HCT116 (cell line): ENCODE results near the gene DNAJC18. TPM values are rescaled to one million over a fixed set of nuclear protein-coding genes. Genes with fewer than 3 reads are reported as not detected.

ENCODE experiments used
- ATAC-seq: fragments of 200-7000 bp; cut with Tn5 transposase; 2 replicates; pipeline ENCODE4 v1.9.1; 2020; ENCODE audit warnings: mild to moderate bottlenecking, moderate library complexity
- BruUV-seq: library from RNA; stranded (reverse); fragments of 400-500 nt; replicated peaks from 2 replicates; lab custom pipeline; 2021; lab: Mats Ljungman, UMichigan
- CTCF ChIA-PET: fragments of 300-600 bp; sonication (Branson Sonifier 250); formaldehyde crosslinking; loops from one replicate; lab custom pipeline; 2021; ENCODE audit warnings: antibody characterized with exemption; lab: Charles Lee
- POLR2A ChIA-PET: fragments of 300-600, 350-600 bp; sonication (Branson Sonifier 250); formaldehyde crosslinking; loops from one replicate; lab custom pipeline; 2021; ENCODE audit warnings: antibody characterized with exemption; lab: Charles Lee
- RAD21 ChIA-PET, 2 experiments: fragments of 300-600 bp; sonication (Branson Sonifier 250); formaldehyde crosslinking; loops; one replicate each; lab custom pipeline; 2023; ENCODE audit warnings: low total read pairs in 2 of 2; ENCODE audit not compliant: uncharacterized antibody in 2 of 2, unreplicated experiment in 2 of 2, low non-redundant PET in 1 of 2; lab: Charles Lee
- DNase-seq: peaks from one replicate; pipeline ENCODE4 v3.0.0-alpha.2; 2010; ENCODE audit warnings: low read depth, low spot score
- H2AFZ ChIP-seq: fragments of 200-600 bp; shearing (Covaris generic), sonication (generic); 2 replicates; pipeline ENCODE4 v1.6.1; 2017; ENCODE audit warnings: low read depth, mixed run types, mixed read lengths, antibody characterized with exemption, low read length; ENCODE audit not compliant: poor library complexity, severe bottlenecking
- H3K27ac ChIP-seq: 2 replicates; pipeline ENCODE4 v1.5.1; 2012; ENCODE audit warnings: low read depth, low read length
- H3K27me3 ChIP-seq: fragments of 200-600 bp; sonication (generic); 2 replicates; pipeline ENCODE4 v1.6.1; 2016; ENCODE audit warnings: mixed run types, low read length, mixed read lengths; ENCODE audit not compliant: insufficient read depth
- H3K36me3 ChIP-seq, 2 experiments: fragments of 200-500 bp in 1 of 2; fragments of 200-600 bp in 1 of 2; sonication (Bioruptor generic) in 1 of 2; sonication (generic) in 1 of 2; 2 replicates each; pipeline versions ENCODE4 v1.5.1 to v1.6.1; 2014 to 2016; ENCODE audit warnings: low read length in 2 of 2, inconsistent platforms in 1 of 2, mixed read lengths in 1 of 2, mixed run types in 1 of 2; ENCODE audit not compliant: insufficient read depth in 2 of 2, control insufficient read depth in 1 of 2
- H3K4me1 ChIP-seq, 2 experiments: fragments of 200-600 bp in 1 of 2; sonication (generic) in 1 of 2; 2 replicates each; pipeline versions ENCODE4 v1.5.1 to v1.6.1; 2012 to 2017; ENCODE audit warnings: low read length in 2 of 2, inconsistent platforms in 1 of 2, mild to moderate bottlenecking in 1 of 2, mixed read lengths in 1 of 2, mixed run types in 1 of 2, moderate library complexity in 1 of 2; ENCODE audit not compliant: insufficient read depth in 2 of 2, control insufficient read depth in 1 of 2
- H3K4me2 ChIP-seq: fragments of 200-600 bp; sonication (generic); 2 replicates; pipeline ENCODE4 v1.6.1; 2017; ENCODE audit warnings: mixed run types, low read length, mixed read lengths
- H3K4me3 ChIP-seq, 2 experiments: fragments of 200-600 bp in 1 of 2; sonication (generic) in 1 of 2; replicated peaks in 1 of 2; 2 replicates each; pipeline ENCODE4 v1.5.1; 2011 to 2016; ENCODE audit warnings: low read length in 2 of 2, control low read depth in 1 of 2, low read depth in 1 of 2, mild to moderate bottlenecking in 1 of 2, mixed read lengths in 1 of 2, mixed run types in 1 of 2
- H3K79me2 ChIP-seq: fragments of 200-600 bp; sonication (generic); 2 replicates; pipeline ENCODE4 v1.6.1; 2017; ENCODE audit warnings: mild to moderate bottlenecking, mixed run types, low read length, moderate library complexity, mixed read lengths; ENCODE audit not compliant: insufficient read depth
- H3K9ac ChIP-seq: fragments of 200-600 bp; sonication (generic); 2 replicates; pipeline ENCODE4 v1.6.1; 2016; ENCODE audit warnings: low read length, mixed read lengths
- H3K9me2 ChIP-seq: fragments of 200-600 bp; sonication (generic), shearing (Covaris generic); 2 replicates; pipeline ENCODE4 v1.6.1; 2017; ENCODE audit warnings: mixed run types, mild to moderate bottlenecking, moderate library complexity; ENCODE audit not compliant: insufficient read depth
- H3K9me3 ChIP-seq, 2 experiments: fragments of 200-500 bp in 1 of 2; fragments of 200-600 bp in 1 of 2; sonication (Bioruptor generic) in 1 of 2; sonication (generic) in 1 of 2; 2 replicates each; pipeline ENCODE4 v1.6.1; 2014 to 2017; ENCODE audit warnings: low read length in 2 of 2, mixed read lengths in 2 of 2, inconsistent platforms in 1 of 2, low read depth in 1 of 2, mild to moderate bottlenecking in 1 of 2, mixed run types in 1 of 2, moderate library complexity in 1 of 2; ENCODE audit not compliant: control insufficient read depth in 1 of 2, insufficient read depth in 1 of 2
- H4K20me1 ChIP-seq: fragments of 200-600 bp; sonication (generic), shearing (Covaris generic); 2 replicates; pipeline ENCODE4 v1.6.1; 2017; ENCODE audit warnings: mixed run types, mild to moderate bottlenecking, moderate library complexity; ENCODE audit not compliant: insufficient read depth
- CBX3 ChIP-seq: IDR thresholded peaks from 2 replicates; pipeline ENCODE4 v1.6.1; 2012; ENCODE audit warnings: low read depth
- EGR1 ChIP-seq: IDR thresholded peaks from 2 replicates; pipeline ENCODE4 v1.6.1; 2012; ENCODE audit warnings: low read depth
- EZH2 ChIP-seq: fragments of 200-600 bp; sonication (generic); IDR thresholded peaks from 2 replicates; pipeline ENCODE4 v1.6.1; 2017; ENCODE audit warnings: antibody characterized with exemption, mixed run types
- JUND ChIP-seq: IDR thresholded peaks from 2 replicates; pipeline ENCODE4 v1.6.1; 2012
- MAX ChIP-seq: IDR thresholded peaks from 2 replicates; pipeline ENCODE4 v1.6.1; 2012
- POLR2A ChIP-seq: IDR thresholded peaks from 2 replicates; pipeline ENCODE4 v1.7.0; 2011; ENCODE audit warnings: borderline replicate concordance; ENCODE audit not compliant: insufficient read depth, insufficient read length; ENCODE audit errors: extremely low read depth
- POLR2AphosphoS5 ChIP-seq: IDR thresholded peaks from 2 replicates; pipeline ENCODE4 v1.6.1; 2011; ENCODE audit warnings: mild to moderate bottlenecking, low read depth, low read length, moderate library complexity
- RAD21 ChIP-seq: IDR thresholded peaks from 2 replicates; pipeline ENCODE4 v1.6.1; 2012; ENCODE audit warnings: low read depth, mild to moderate bottlenecking
- SIN3A ChIP-seq: IDR thresholded peaks from 2 replicates; pipeline ENCODE4 v1.6.1; 2012; ENCODE audit warnings: low read depth
- SRF ChIP-seq: IDR thresholded peaks from 2 replicates; pipeline ENCODE4 v1.6.1; 2012; ENCODE audit warnings: low read depth
- TCF7L2 ChIP-seq: IDR thresholded peaks from 2 replicates; pipeline ENCODE4 v1.7.0; 2011; ENCODE audit warnings: borderline replicate concordance, inconsistent platforms; ENCODE audit not compliant: insufficient read depth, insufficient read length; ENCODE audit errors: extremely low read depth
- ZNF274 ChIP-seq: fragments of 200-500 bp; sonication (Bioruptor generic); IDR thresholded peaks from 2 replicates; pipeline ENCODE4 v1.6.1; 2014; ENCODE audit warnings: mild to moderate bottlenecking, low read depth, low read length, inconsistent platforms
- intact Hi-C: fragments of 100-400 bp; cut with micrococcal nuclease; formaldehyde crosslinking; loops from 2 replicates; pipeline ENCODE4 v1.10.0; 2022
- total RNA-seq: library from RNA; stranded (reverse); gene quantifications from one replicate; pipeline ENCODE4 v1.2.1, GENCODE V29; 2021; ENCODE audit not compliant: unreplicated experiment
- TF ChIP-seq, protein P1 (sequence below), 3 experiments: fragments of 200-600 bp in 1 of 3; sonication (generic) in 1 of 3; IDR thresholded peaks in 2 of 3; conservative IDR thresholded peaks in 1 of 3; 2 replicates each; pipeline ENCODE4 v1.5.1; 2012 to 2017; ENCODE audit warnings: low read depth in 2 of 3, low read length in 2 of 3, antibody characterized with exemption in 1 of 3, borderline replicate concordance in 1 of 3, control low read depth in 1 of 3, mild to moderate bottlenecking in 1 of 3, mixed read lengths in 1 of 3, mixed run types in 1 of 3, moderate library complexity in 1 of 3; ENCODE audit not compliant: insufficient read depth in 1 of 3
- TF ChIP-seq, protein P2 (sequence below): IDR thresholded peaks from 2 replicates; pipeline ENCODE4 v1.6.1; 2012; ENCODE audit warnings: low read depth
- TF ChIP-seq, protein P3 (sequence below): IDR thresholded peaks from 2 replicates; pipeline ENCODE4 v1.6.1; 2012

The DNAJC18 gene
- total RNA-seq, 1 experiment from 2014 or later = 5.7 TPM

GRCh38 chr5:139473565-139473964 lies 34.2 kb upstream of the DNAJC18 start:
- Histone ChIP-seq H3K9me3 (no peaks in the 10 kb centered on the region), H3K4me1 (peaks cover 9% of the 10 kb centered on the region in 2 experiments; a peak in 2 of 4 replicates), H2AFZ (no peak overlapping the region), H3K4me2 (no peak overlapping the region), H3K4me3 (no peak overlapping the region), H3K36me3 (0 out of 4 replicates have a peak, but pooled peaks cover 0 to 2% of the 10 kb centered on the region in 2 experiments), H3K9ac (no peak overlapping the region), H4K20me1 (no peaks in the 10 kb centered on the region), H3K9me2 (no peaks in the 10 kb centered on the region), H3K27me3 (no peaks in the 10 kb centered on the region), H3K79me2 (no peaks in the 10 kb centered on the region), H3K27ac (no peak overlapping the region)
- intact Hi-C loops = no loop called here
- ChIA-PET POLR2A (interaction anchor here (1.0 kb wide), 1 partner anchor 9 kb away, joined by 7 read pairs; the partner anchor contains the start of gene STING1), CTCF (no interaction called here), RAD21 (no interaction called here)
- ATAC-seq (0 out of 2 replicates have a peak, but pooled peaks have one; percentile 26), DNase-seq (no peak)
- TF ChIP-seq ZNF274 = no peak
- TF ChIP-seq SIN3A = no peak
- TF ChIP-seq EGR1 = no peak
- no peak for TF ChIP-seq TCF7L2
- TF ChIP-seq MAX = no peak
- TF ChIP-seq, protein P1, sequence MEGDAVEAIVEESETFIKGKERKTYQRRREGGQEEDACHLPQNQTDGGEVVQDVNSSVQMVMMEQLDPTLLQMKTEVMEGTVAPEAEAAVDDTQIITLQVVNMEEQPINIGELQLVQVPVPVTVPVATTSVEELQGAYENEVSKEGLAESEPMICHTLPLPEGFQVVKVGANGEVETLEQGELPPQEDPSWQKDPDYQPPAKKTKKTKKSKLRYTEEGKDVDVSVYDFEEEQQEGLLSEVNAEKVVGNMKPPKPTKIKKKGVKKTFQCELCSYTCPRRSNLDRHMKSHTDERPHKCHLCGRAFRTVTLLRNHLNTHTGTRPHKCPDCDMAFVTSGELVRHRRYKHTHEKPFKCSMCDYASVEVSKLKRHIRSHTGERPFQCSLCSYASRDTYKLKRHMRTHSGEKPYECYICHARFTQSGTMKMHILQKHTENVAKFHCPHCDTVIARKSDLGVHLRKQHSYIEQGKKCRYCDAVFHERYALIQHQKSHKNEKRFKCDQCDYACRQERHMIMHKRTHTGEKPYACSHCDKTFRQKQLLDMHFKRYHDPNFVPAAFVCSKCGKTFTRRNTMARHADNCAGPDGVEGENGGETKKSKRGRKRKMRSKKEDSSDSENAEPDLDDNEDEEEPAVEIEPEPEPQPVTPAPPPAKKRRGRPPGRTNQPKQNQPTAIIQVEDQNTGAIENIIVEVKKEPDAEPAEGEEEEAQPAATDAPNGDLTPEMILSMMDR (IDR thresholded peaks at IDR 0.05 in 2 of 3, conservative IDR thresholded peaks at IDR 0.05 in 1 of 3; ENCODE audit: borderline replicate concordance in 1 of 3, insufficient read depth in 1 of 3, low read depth in 2 of 3, low read length in 2 of 3) = no peak
- no TSS peak for BruUV-seq

- intact Hi-C loops = no loop called here
- Histone ChIP-seq H3K4me3 (no peak overlapping the region), H3K4me1 (peaks cover 9% of the 10 kb centered on the region in 2 experiments; a peak in 2 of 4 replicates), H2AFZ (no peak overlapping the region), H3K9me2 (no peaks in the 10 kb centered on the region), H3K36me3 (0 out of 4 replicates have a peak, but pooled peaks cover 0 to 2% of the 10 kb centered on the region in 2 experiments), H4K20me1 (no peaks in the 10 kb centered on the region), H3K4me2 (no peak overlapping the region), H3K27me3 (no peaks in the 10 kb centered on the region), H3K9me3 (no peaks in the 10 kb centered on the region), H3K79me2 (no peaks in the 10 kb centered on the region), H3K27ac (no peak overlapping the region), H3K9ac (no peak overlapping the region)
- CTCF ChIA-PET = no interaction called here
- no TSS peak for BruUV-seq
- RAD21 ChIA-PET = no interaction called here
- POLR2A ChIA-PET = no interaction called here
- ATAC-seq (no peak), DNase-seq (no peak)
- TF ChIP-seq CBX3 (no peak), POLR2A (no peak), JUND (no peak), EZH2 (no peak), POLR2AphosphoS5 (no peak), SRF (no peak), SIN3A (no peak), TCF7L2 (no peak), RAD21 (no peak), MAX (no peak)
- TF ChIP-seq, protein P2, sequence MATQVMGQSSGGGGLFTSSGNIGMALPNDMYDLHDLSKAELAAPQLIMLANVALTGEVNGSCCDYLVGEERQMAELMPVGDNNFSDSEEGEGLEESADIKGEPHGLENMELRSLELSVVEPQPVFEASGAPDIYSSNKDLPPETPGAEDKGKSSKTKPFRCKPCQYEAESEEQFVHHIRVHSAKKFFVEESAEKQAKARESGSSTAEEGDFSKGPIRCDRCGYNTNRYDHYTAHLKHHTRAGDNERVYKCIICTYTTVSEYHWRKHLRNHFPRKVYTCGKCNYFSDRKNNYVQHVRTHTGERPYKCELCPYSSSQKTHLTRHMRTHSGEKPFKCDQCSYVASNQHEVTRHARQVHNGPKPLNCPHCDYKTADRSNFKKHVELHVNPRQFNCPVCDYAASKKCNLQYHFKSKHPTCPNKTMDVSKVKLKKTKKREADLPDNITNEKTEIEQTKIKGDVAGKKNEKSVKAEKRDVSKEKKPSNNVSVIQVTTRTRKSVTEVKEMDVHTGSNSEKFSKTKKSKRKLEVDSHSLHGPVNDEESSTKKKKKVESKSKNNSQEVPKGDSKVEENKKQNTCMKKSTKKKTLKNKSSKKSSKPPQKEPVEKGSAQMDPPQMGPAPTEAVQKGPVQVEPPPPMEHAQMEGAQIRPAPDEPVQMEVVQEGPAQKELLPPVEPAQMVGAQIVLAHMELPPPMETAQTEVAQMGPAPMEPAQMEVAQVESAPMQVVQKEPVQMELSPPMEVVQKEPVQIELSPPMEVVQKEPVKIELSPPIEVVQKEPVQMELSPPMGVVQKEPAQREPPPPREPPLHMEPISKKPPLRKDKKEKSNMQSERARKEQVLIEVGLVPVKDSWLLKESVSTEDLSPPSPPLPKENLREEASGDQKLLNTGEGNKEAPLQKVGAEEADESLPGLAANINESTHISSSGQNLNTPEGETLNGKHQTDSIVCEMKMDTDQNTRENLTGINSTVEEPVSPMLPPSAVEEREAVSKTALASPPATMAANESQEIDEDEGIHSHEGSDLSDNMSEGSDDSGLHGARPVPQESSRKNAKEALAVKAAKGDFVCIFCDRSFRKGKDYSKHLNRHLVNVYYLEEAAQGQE = no peak
- TF ChIP-seq, protein P3, sequence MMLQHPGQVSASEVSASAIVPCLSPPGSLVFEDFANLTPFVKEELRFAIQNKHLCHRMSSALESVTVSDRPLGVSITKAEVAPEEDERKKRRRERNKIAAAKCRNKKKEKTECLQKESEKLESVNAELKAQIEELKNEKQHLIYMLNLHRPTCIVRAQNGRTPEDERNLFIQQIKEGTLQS = no peak
These were observed 33.8 kb upstream of the DNAJC18 start for GRCh38 chr5:139473105-139473504.
